NAMALWA (cell line): ENCODE results near the gene JPH4.
"Not testable (repeated sequence)": the region's sequence is repeated elsewhere in the genome, so short reads cannot be mapped to it uniquely, and the experiment has no call there.

ENCODE experiments used
- DNase-seq: peaks from one replicate; pipeline ENCODE4 v3.0.0-alpha.2; 2015; ENCODE audit warnings: low spot score

The JPH4 gene

DNA sequence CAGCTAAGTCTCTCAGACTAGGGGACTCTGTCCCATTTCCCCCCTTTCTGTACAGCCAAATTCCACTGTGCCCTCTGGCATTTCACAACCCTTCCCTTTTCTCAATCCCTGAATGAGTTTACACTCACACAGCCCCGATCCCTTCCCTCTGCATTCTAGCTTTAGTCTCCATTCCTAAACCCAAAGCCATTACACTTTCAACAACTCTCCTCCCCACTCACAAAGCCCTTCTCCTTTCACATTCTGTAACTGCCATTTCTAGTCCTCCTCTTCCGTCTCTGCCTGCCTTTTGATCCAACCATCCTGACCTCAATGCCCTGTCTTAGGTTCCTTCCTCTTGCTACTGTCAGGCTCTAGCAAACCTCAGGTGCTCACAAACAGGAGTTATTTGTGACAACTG lies 30.7 kb downstream of the JPH4 start:
- no peak for DNase-seq

- no peak for DNase-seq
These were observed 32.0 kb downstream of the JPH4 start for GRCh38 chr14:23546450-23547035.

GRCh38 chr14:23545740-23546365 lies 32.7 kb downstream of the JPH4 start:
- DNase-seq: no peak

- DNase-seq: no peak
These were observed 33.8 kb downstream of the JPH4 start for GRCh38 chr14:23544511-23545447.

GRCh38 chr14:23543403-23543802 lies 35.2 kb downstream of the JPH4 start:
- no peak for DNase-seq

GRCh38 chr14:23542261-23542660 lies 36.3 kb downstream of the JPH4 start:
- DNase-seq: no peak

GRCh38 chr14:23540141-23540469 lies 38.5 kb downstream of the JPH4 start:
- DNase-seq: no peak

DNA sequence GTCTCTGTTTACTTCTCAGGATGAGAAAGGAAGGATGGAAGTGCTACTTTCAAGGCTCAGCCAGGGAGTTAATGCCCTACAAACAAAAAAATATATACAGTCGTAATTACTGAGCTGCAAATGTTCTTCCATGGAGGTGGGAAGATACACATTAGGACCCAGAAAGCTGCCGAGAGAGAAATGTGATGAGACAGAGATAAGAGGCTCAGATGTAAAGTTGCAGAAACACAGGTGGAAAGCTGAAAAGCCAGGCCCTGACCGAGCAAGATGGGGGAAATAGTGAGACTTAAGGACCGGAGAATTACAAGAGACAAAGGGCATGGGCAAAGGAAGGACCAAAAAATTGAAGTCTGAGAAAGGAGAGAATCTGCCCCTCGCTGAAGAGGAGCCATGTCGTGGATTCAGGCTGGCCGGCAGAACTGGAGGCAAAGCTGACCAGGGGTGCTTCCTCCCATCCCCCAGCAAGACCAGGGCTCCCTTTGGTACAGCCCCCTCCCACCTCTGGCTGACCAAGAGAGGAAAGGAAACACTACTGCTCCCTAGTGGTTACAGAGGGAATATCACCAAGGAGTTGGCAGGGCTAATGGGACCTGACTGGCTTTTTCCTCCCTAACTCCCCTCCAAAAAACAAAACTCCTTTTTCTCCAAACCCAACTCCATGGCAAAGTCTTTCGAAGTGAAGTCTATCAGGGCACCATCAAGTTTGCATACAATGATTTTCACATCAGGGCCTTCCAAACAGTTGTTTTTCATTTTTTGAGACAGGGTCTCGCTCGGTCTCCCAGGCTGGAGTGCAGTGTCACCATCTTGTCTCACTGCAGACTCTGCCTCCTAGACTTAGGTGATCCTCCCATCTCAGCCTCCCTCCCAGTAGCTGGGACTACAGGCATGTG lies 39.1 kb downstream of the JPH4 start:
- peak; percentile 71 for DNase-seq

- DNase-seq: no peak
These were observed 39.8 kb downstream of the JPH4 start for GRCh38 chr14:23538785-23539184.

GRCh38 chr14:23538050-23538718 lies 40.4 kb downstream of the JPH4 start:
- no peak for DNase-seq

- no peak for DNase-seq
These were observed 41.1 kb downstream of the JPH4 start for GRCh38 chr14:23537351-23538049.

DNA sequence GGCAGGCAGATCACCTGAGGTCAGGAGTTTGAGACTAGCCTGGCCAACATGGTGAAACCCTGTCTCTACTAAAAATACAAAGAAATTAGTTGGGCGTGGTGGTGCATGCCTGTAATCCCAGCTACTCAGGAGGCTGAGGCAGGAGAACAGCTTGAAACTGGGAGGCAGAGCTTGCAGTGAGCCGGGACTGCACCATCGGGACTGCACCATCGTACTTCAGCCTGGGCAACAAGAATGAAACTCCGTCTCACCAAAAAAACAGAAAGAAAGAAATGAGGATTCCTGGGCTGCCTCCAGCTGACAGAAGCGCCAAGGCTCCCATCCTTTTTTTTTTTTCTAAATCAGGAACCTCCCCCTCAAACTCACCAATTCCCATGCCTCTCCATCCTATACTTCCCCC lies 41.7 kb downstream of the JPH4 start:
- not testable (repeated sequence) for DNase-seq

DNA sequence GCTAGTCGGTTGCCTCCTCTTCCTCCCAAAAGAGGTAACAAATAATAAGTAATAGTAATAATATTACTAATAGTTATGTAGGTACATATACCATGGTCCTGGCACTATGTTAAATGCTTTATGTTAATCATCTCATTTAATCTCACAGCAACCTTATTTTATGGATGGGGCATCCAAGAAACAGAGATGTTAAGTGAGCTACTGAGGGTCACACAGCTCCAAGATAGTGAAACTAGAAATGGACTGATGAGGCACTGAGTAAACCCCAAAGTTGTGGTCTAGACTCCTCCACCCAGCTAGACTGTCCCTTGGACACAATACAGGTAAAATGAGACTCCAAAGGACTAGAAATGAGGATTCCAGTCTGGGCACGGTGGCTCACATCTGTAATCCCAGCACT lies 42.1 kb downstream of the JPH4 start:
- no peak for DNase-seq

- no peak for DNase-seq
These were observed 42.6 kb downstream of the JPH4 start for GRCh38 chr14:23535943-23536342.

DNA sequence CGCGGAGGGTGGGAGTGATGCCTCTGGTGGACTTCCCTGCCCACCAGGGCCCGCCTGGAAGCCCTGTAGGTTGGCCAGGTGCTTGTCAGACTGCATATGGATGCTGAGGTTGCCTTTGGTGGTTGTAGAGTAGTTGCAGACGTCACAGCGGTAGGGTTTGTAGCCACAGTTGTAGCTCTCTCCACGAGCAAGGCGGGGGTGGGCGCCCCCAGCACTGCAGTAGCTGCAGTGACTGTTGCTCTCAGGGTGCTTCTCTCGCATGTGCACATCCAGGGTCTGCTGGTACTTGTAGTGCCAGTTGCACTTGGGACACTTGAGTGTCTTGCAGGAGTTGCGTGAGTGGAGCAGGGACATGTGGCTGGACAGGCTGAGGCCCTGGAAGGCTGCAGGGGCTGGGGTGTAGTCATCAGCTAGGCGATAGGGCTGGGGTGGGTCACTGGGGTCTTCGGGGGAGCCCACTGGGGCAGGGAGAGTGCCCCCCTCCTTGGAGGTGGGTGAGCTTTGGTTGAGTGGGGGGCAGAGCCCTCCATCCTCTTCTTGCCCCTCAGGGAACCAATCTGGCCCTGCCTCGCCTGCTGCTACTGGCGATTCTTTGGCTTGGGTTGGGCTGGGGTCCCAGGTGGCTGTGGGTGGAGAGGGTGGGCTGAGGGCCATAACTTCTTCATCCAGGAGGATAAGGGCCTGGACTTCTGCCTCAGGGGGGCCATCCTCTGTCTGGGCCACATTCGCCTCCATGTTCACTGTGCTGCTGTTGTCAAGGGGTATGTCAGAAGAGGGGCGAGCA lies 44.7 kb downstream of the JPH4 start:
- DNase-seq: no peak

DNA sequence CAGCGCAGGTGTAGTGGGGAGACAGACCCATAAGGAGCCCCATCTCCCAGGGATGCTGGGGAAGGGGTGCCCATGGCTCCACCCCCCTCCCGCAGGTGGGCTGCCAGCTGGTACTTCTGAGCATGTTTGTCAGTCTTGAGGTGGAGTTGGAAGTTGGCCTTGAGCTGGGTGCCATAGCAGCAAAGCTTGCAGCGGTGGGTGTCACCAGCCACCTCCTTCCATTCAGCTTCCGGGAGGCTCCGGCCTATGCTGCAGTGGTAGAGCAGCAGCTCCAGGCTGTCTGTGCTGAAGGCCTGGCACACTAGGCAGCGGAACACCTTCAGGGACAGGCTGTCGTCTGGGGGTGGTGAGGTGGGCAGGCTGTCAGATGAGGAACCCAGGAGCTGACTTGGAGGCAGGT lies 45.9 kb downstream of the JPH4 start:
- no peak for DNase-seq

GRCh38 chr14:23531391-23531790 lies 47.2 kb downstream of the JPH4 start:
- no peak for DNase-seq

GRCh38 chr14:23530375-23531055 lies 48.1 kb downstream of the JPH4 start:
- DNase-seq: no peak

DNA sequence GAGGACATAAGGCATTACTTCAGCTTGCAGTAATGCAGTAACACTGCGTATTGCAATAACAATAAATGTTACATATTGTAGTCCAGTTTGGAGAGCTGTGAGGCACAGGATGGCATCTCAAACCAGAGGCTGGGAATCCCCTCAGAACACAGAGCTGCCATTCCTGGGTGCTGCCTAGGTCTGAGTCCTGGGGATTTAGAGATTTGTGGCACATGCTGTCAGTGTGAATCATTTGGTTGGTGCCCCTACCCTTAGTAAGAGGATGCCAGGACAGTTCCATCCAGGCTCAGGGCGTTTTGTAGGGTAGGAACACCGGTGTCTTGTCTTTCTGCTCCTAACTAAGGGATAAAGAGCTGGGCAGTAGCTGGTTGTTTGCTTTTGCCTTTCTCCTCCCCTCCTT lies 49.6 kb downstream of the JPH4 start:
- no peak for DNase-seq

DNA sequence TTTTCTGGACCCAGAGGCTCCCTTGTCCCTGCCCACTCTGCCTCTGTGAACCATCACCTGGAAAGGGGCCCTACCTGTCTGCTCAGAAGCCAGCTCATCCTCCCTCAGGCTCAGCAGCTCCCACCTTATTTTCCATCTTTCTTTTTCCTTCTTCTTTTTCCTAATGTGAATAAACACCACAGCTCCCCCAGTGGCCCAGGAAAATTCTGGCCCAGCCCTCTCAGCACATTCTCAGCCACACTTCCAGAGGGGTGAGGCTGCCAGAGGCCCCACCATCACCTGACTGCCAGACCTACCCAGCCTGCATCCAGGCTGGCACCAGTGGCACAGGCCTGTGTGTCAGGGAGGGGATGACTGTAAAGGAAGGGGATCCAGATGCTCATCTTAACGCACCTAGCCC lies 50.0 kb downstream of the JPH4 start:
- DNase-seq: no peak
